ENCODE data around the gene TIMM17A. TPM values are rescaled to one million over a fixed set of nuclear protein-coding genes. Genes with fewer than 3 reads are reported as not detected.

Gene TIMM17A
- total and polyA plus RNA-seq, 4 donors = 25.9 to 56.1 (median 35.2) TPM

DNA sequence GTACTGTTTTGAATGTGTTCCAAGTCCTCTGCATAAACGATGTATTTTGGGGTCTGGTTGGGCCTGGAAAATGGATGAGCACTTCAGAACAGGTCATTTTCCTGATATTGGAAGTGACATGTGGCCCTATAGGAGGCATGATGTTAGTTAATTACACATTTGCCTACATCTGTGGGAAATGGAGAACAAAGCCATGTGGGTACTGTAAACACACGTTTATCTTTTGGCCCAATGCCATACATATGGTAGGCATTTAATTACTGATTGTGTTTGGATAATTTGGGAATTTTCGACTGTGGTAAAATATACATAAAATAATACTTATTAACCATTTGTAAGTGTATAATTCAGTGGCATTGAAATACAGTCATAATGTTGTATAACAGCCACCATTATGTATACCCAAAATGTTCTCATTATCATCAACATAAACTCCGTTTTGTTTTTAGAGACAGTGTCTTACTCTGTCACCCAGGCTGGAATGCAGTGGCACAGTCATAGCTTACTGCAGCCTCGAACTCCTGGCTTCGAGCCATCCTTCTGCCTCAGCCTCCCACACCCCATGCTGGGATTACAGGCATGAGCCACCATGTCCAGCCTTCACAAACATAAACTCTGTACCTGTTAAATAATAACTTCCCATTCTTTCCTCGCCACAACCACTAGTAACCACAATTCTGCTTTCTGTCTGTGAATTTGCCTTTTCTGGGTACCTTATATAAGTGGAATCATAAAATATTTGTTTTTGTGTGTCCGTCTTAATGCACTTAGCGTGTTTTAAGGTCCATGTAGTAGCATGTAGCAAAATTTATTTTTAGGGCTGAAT is 15.2 kb downstream of the TIMM17A start:
- H3K36me3 ChIP-seq (ENCODE audit: control insufficient read depth in 4 of 4, insufficient read depth in 4 of 4, low read length in 4 of 4) = peaks cover 10 to 27% (median 22%) of the 10 kb centered on the region in 4 donors
- H3K9me3 ChIP-seq (ENCODE audit: control insufficient read depth in 4 of 4, insufficient read depth in 3 of 4, low read length in 3 of 4) = no peaks in the 10 kb centered on the region
- ATAC-seq (ENCODE audit: insufficient read depth, low FRiP score) (no peak), DNase-seq (no peak)
- H3K9ac ChIP-seq (ENCODE audit: insufficient read depth in 1 of 2, low read length in 2 of 2) = no peak overlapping the region
- no peak overlapping the region for H3K4me3 ChIP-seq
- H3K4me1 ChIP-seq (ENCODE audit: control insufficient read depth in 5 of 5, insufficient read depth in 5 of 5, low read length in 5 of 5) = no peaks in the 10 kb centered on the region
- TF ChIP-seq, protein P1, sequence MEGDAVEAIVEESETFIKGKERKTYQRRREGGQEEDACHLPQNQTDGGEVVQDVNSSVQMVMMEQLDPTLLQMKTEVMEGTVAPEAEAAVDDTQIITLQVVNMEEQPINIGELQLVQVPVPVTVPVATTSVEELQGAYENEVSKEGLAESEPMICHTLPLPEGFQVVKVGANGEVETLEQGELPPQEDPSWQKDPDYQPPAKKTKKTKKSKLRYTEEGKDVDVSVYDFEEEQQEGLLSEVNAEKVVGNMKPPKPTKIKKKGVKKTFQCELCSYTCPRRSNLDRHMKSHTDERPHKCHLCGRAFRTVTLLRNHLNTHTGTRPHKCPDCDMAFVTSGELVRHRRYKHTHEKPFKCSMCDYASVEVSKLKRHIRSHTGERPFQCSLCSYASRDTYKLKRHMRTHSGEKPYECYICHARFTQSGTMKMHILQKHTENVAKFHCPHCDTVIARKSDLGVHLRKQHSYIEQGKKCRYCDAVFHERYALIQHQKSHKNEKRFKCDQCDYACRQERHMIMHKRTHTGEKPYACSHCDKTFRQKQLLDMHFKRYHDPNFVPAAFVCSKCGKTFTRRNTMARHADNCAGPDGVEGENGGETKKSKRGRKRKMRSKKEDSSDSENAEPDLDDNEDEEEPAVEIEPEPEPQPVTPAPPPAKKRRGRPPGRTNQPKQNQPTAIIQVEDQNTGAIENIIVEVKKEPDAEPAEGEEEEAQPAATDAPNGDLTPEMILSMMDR (IDR thresholded peaks at IDR 0.05; ENCODE audit: control extremely low read depth, extremely low read depth) = no peak
- no peak overlapping the region for H3K27ac ChIP-seq (ENCODE audit: low read depth in 1 of 2, low read length in 1 of 2)
- WGBS, 2 donors = 63 to 65% methylated on average over 9 of the region's 9 CpGs
- H3K27me3 ChIP-seq (ENCODE audit: control insufficient read depth in 3 of 3, insufficient read depth in 3 of 3, low read length in 2 of 3) = no peaks in the 10 kb centered on the region

DNA sequence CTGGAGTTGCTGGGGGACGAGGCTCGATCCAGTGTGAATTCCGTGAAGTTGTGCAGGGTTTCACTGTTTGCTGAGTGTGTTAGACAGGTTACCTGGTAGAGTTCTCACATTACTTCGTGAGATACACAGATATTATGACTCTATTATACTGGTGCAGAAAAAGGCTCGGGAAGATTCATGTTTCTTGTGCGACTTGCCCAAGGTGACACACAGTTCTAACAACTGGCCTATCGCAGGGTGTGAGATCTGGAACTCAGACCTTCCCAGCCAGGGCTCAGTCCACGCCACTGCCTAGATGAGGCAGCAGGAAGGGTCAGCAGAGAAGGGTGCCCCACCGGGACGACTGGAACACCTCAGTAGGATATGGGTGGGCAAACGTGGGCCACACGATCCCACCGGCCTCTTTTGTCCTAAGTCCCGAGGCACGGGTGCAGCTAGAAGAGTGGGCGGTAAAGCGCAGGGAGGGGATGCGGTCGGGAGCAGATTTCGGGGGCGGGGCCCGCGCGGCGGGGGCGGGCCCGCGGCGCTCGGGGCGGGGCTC is 26.8 kb downstream of the TIMM17A start:
- H3K27ac ChIP-seq (ENCODE audit: low read depth in 1 of 2, low read length in 1 of 2) = peak overlapping the region; percentile 50 to 88
- no peaks in the 10 kb centered on the region for H3K27me3 ChIP-seq (ENCODE audit: control insufficient read depth in 3 of 3, insufficient read depth in 3 of 3, low read length in 2 of 3)
- ATAC-seq (ENCODE audit: insufficient read depth, low FRiP score) = peak; percentile 93

GRCh38 chr1:201982623-201983379 is 27.5 kb downstream of the TIMM17A start, which contains the start of gene RNPEP:
TSS of gene RNPEP (plus strand) at chr1:201982648. CDS start at chr1:201982667, 19 bp downstream.
- 0% methylated on average over 52 to 80 of the region's 80 CpGs for WGBS, 2 donors
- Histone ChIP-seq H3K36me3 (ENCODE audit: control insufficient read depth in 4 of 4, insufficient read depth in 4 of 4, low read length in 4 of 4) (no peaks in the 10 kb centered on the region), H3K9ac (ENCODE audit: insufficient read depth in 1 of 2, low read length in 2 of 2) (peak within 1 kb of the TSS; percentile 15 to 89), H3K4me1 (ENCODE audit: control insufficient read depth in 5 of 5, insufficient read depth in 5 of 5, low read length in 5 of 5) (peaks cover 0 to 11% (median 0%) of the 10 kb centered on the region in 5 donors), H3K27me3 (ENCODE audit: control insufficient read depth in 3 of 3, insufficient read depth in 3 of 3, low read length in 2 of 3) (no peaks in the 10 kb centered on the region), H3K9me3 (ENCODE audit: control insufficient read depth in 4 of 4, insufficient read depth in 3 of 4, low read length in 3 of 4) (no peaks in the 10 kb centered on the region), H3K4me3 (peak within 1 kb of the TSS; percentile 85), H3K27ac (ENCODE audit: low read depth in 1 of 2, low read length in 1 of 2) (peak within 1 kb of the TSS; percentile 88 to 94)
- DNase-seq (peak; percentile 81 to 87 (median 82)), ATAC-seq (ENCODE audit: insufficient read depth, low FRiP score) (peak; percentile 85)
- TF ChIP-seq, protein P1 (IDR thresholded peaks at IDR 0.05; ENCODE audit: control extremely low read depth, extremely low read depth) = no peak

More for the DNA sequence above, 26.8 kb downstream of the TIMM17A start:
- Histone ChIP-seq H3K4me1 (ENCODE audit: control insufficient read depth in 5 of 5, insufficient read depth in 5 of 5, low read length in 5 of 5) (peaks cover 0 to 11% (median 0%) of the 10 kb centered on the region in 5 donors), H3K9me3 (ENCODE audit: control insufficient read depth in 4 of 4, insufficient read depth in 3 of 4, low read length in 3 of 4) (no peaks in the 10 kb centered on the region), H3K36me3 (ENCODE audit: control insufficient read depth in 4 of 4, insufficient read depth in 4 of 4, low read length in 4 of 4) (no peaks in the 10 kb centered on the region), H3K9ac (ENCODE audit: insufficient read depth in 1 of 2, low read length in 2 of 2) (no peak overlapping the region), H3K4me3 (peak overlapping the region; percentile 85)
- TF ChIP-seq, protein P1 (IDR thresholded peaks at IDR 0.05; ENCODE audit: control extremely low read depth, extremely low read depth) = no peak
- 9 to 22% methylated on average over 17 to 31 of the region's 31 CpGs for WGBS, 2 donors
- DNase-seq = peak; percentile 69 to 84 (median 76)

Measured in lung (tissue), 12 donors.